ENCODE results near the gene ERC2.
"Not testable (repeated sequence)": the region's sequence is repeated elsewhere in the genome, so short reads cannot be mapped to it uniquely, and the experiment has no call there.

The ERC2 gene

DNA sequence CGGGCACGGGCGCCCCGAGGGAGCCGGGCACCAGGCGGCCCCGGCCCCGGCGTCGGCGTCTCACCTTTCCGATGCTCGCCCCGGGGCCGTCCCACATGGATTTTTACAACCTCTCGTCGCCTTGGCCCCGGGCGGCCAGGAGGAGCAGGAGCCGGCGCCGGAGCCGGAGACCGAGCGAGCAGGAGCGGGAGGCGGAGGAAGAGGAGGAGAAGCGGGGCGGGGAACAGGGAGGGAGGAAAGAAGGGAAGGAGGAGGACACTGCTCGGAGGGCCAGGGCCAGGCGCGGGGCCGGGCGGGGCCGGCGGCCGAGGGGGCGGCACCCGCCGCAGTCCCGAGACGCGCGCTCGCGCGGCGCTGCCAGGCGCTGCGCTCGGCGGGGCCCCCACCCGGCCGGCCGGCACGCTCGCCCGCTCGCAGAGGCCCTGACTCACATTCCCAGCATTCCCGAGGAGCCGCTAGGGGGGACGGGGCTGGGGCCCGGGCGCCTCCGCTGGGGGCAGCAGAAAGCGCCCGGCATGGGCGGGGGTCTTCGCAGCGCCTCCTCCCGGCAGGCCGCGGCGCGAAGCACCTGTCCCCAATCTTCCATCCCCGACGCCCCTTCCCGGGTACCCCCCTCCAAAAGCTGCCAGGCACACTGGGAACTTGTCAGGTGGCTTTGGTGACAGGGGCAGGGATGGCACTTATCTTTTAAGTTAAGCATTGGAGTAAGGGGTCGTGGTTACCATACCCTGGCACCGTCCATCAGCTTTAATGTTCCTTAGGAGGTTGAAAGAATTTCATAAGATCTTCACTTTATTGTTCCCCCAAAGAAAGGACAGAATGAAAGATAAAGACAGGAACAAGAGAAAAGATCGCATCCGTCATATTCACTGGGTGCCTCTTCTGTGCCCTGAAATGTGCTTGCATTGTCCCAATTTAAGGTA is at the start of gene ERC2:
TSS of gene ERC2 (minus strand) at position 284 of the 923 bp plus-strand sequence.
- FAIRE-seq: no peak

DNA sequence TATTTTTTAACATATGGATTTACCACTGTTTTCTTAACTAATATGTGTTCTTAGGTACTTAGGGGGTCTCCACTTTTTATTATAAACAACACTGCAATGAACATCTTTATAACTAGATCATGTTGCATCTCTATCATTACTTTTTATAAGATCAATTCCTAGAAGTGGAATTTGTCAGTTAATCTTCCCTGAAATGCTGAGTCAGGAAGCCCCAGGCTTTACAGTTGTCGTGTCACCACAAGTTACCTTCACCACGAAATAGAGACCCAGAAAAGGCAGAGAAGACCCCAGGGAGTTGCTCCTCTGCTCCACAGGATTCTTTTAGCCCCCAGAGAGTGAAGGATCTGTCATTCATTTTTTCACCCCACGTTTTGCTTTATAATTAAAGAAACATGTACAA is 34.5 kb upstream of the ERC2 start:
- no peak for FAIRE-seq

DNA sequence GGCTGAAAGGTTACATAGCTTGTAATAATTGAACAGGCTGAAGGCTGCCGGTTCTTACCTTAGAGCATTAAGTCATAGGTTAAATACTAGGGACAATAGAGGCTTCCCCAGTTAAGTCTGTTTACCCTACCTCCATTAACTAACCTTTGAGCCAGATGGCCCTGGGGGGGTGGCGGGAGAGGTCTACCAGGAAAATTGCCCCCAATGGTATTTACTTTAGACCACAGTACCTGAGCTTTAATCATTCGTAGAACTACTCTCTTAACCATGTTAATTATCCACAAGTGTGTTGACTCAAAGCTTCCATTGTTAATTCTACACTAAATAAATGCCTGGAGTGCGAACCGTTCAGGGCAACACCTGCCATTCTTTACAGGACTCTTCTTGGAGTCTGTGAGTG is 28.1 kb upstream of the ERC2 start:
- FAIRE-seq: not testable (repeated sequence)

DNA sequence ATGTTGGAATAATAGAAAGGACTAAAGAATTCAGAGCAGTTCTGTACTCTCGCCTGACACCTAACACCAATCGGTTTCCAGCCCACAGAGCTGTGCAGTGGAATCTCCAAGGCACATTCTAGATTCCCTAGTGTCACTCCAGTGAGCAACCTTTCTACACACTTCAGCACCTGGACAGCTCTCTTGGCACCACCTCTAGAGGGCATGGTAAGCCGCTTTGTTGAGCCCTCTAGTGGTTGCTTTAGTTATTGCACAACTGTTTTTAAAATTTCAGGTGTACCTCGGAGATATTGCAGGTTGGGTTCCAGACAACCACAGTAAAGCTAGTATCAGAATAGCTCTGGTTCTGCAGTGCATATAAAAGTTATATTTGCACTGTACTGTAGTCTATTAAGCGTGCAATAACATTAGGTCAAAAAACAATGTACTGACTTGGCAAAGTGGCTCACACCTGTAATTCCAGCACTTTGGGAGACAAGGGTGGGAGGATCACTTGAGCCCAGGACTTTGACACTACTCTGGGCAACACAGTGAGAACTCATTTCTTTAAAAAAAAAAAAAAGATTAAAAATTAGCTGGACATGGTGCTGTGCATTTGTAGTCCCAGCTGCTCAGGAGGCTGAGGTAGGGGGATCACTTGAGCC is 26.5 kb upstream of the ERC2 start:
- no peak for FAIRE-seq

DNA sequence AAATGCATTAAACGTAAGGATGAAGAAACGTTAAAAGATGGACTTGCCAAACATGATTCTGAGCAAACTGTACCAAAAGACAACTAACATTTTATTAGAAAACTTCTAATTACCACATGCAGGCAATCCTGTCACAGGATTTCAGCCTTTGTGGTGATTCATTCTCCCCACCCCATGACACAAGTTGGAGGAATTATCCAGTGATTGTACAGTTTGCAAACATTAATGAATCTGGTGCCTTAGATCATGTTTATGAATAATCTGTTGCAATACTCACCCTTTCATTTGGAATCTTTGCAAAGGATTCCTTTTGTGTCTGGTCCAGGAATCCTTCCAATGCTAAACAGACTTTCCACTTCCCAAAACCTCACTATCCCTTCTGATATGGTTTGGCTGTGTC is 23.3 kb upstream of the ERC2 start:
- FAIRE-seq: no peak

DNA sequence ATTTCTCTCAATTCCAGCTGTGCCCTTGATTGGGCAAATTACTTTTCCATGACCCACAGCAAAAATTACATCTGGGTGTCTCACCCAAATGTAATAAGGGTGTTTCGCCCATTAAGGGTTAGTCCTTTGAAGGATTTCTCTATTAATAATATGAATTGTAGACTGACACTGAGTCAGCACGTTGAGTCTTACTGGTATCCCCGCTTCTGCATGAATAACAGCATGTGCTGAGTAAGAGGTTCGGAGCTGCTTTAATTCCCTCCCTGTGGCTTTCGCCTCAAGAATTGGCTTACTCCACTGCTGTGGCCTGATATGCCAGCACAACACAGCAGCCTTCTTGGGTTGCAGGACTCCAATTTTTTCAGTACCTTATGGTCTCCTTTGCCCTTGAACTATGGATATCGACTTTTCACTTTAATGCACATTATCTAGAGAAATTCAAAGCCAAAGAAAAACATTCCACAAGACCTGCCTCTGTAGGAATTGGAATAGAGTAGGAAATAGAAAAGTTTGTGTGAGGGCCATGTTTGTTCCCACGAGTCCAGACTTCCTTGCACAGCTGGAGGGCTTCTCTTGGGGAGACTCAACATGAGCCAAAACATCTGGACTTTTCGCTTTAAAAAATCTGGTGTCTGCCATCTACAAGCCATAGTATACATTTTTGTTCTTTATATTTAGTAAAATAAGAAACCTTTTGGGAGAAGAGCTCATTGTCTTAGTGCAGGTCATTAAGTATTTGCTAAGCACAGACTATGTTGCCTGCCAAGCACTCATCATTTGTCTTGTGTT is 20.7 kb upstream of the ERC2 start:
- no peak for FAIRE-seq

DNA sequence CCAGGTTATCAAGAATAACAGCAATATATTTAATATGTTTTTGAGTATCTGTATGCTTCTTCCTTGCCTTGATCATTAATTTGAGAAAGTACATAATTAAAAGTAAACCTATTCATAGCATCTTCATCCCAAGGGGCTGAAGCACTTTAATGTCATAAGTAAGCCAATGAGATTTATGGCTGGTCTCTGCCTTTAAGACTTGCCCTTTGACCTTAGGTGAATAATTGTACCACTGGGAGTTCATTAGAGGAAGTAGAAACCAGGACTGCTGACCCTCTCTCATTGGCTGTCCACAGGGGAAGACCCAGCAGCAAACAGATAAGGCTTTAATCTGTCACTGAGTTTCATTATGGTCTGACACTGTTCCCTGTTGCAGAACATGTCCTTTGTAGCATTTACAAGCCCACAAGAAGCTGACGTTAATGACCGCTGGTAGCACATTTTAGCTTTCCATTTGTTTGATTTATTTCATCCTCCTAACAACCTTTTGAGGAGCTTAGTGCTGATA is 16.3 kb upstream of the ERC2 start:
- FAIRE-seq: no peak

DNA sequence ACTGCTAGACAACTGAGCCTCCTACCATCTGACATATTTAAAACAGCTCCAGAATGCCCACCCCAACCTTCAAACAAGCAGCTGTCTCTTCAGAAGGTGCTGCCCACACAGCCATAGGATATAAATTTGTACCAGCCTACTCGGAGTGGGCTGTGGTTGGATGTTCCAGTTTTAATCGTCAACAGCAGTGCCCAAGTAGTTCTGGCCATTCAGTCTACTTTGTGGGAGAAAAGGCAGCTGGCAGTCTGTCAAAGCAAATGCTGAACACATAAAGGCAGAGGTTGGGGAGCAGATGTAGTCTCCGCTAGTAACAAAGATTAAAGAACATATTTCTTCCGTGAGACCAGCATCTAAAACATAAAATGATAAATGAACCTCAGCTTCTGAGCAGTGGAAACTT is 15.9 kb upstream of the ERC2 start:
- no peak for FAIRE-seq

DNA sequence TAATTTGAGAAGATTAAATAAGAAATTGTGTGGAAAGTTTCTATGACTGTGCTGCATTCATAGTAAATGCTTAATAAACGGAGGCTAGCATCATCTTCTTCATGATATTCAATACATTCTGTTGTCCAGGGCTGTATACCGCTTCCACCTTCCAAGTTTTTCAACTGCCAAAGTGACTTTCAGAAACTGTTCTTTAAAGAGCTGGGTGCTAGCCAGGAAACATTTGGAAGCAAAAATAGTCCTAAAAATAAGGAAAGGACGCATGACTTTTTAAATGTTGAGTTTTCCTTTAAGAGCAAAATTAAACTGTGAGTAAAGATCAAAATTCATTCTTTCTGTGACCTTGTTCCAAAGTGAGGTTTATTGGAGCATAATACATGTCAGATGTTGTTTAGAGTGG is 9.4 kb upstream of the ERC2 start:
- FAIRE-seq: no peak

DNA sequence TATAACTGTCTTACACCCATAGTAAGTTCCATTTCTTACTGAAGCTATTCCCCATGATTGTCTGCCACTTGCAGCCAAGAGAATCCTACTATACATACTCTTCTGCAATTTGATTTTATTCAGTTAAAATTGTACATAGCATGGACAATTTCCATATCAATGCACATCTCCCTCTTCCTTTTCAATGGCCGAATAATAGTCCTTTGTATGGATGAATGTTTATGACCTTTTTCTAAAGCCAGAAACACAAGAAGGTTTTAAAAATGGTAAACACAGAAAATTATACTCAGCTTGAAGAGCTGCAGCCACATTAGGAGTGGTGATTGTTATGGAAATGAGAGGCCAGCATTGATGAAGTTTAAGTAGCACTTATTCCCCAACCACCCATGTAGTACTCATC is 8.5 kb upstream of the ERC2 start:
- no peak for FAIRE-seq

DNA sequence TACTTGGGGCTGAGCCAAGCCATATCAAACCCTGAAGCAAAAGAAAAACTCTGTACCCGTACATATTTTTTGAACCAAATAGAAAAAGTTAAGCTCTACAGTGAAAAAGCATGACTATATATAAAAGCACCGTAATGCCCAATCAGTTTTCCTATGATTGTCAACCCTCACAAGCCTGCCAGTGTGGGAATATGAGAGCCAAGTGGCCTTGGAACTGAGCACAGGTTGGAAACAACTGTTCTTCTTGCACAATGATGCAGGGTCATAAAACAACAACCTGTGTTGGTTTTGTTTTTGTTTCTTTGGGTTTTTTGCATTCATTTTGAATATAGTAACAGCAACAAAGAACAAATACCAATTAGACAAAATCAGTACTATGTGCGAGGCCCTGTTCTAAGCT is 3.5 kb upstream of the ERC2 start:
- FAIRE-seq: no peak

DNA sequence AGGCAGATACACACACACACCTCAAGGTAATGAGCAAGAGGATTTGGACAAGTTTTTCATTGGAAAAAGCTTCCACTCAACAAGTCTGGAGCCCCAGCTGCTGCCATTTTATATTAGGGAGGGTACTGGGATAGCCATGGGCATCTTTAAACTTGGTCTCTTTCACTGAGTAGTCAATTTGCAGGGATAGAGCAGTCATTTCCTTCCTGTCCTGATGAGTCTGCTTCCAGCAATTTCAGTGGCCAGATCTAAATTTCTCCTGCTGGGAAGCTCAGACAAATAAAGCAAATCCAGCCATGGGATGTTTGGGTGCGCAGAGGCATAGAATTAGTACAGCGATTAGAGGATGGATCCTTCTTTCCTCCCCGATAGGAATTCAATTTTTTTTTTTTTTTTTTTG is 874 bp upstream of the ERC2 start:
- no peak for FAIRE-seq

DNA sequence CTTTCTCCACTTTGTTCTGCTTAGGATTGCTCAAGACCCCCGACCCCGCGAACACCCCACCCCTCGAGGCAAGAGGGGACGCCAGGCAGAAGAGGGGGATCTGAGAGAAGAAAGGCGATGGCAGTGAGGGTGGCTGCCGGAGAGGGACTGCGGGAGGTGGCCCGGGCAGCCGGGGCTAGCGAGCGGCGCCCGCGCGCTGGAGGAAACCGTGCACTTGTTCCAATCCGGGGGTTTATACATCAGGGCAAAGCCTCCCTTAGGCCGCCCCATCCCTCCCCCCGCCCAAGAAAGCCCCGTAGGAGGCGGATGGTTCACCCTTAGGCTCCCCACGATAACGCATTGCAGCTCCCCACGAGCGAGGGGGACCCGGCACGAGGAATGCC is 475 bp downstream of the ERC2 start:
- no peak for FAIRE-seq

DNA sequence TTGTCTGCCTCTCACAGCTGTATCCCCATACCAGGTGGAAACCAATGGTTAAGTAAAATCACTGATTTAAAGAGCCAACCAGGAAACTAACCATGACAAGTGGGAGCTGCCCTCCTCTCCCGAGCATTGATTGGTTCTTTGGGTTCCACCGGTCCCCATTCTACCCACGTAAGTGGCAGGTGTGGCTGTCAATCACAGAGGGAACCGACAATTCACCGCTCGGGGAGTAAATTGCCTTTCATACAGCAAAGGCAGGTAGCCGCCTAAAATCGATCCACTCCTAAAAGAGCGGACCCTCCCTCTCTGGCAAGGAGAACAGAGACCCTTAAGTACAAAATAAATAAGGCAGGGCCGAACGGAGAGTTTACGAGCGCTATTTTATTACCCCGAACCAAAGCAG is 1.2 kb downstream of the ERC2 start:
- FAIRE-seq: no peak

DNA sequence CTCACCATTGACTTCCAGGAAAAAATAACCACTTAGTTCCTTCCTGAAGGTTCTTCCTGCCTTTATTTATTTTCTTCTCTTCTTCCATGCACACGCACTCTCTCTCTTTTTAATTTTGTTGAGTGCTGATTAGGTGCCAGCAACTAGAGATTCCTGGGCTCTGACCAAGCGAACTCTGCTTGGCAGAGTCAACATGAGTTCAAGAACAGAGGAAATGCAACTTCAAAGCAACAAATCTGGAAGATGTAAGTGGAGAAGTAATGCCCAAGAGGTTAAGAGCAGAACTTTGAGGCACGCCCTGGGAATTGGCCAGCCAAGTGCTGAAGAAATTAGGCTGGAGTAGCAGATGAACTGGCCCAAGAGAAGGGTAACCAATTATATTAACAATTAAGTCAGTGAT is 8.5 kb downstream of the ERC2 start:
- no peak for FAIRE-seq

DNA sequence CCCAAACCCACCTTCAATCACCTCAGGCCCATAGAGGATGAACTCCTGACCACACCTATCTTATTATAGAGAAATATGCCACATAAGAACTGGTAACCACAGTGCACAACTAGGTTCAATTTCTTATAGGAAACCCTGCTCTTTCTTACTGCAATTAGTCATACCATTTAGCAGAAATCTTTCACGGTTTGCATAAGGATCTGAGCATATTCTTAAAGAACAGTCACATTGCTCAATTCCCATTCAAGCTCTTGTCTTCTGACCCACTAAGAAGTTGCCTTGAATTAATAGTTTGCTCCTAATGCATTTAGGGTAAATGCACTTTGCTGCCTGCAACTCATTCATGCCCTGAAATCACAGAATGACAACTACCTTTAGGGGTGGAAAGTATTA is 9.2 kb downstream of the ERC2 start:
- no peak for FAIRE-seq

DNA sequence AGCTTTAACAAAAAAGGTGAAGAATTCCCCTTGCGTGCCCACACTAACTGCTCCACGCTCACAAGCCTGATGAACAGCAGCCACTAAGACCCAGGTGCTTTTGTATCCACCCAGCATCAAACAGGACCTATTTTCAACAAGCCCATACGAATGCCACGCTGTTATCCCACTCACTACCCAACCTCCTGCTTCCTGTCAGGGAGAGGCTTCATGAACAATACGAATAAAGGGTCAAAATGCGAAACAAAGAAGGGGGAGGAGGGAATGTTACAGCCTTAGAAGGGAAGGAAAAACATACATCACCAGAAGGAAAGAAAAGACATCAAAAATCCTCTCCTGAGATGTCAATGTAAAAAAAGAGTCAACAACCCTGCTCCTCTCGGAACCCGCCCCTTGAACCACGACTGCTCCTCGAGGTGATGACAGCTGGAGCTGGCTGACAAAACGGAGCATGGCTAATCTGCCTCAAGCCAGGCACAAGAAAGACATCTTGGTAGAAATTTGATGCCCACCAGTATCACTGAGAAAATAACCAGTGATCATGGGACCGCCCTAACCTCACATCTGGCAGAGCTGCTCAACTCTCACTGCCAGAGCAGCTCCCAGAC is 9.7 kb downstream of the ERC2 start:
- FAIRE-seq: no peak

DNA sequence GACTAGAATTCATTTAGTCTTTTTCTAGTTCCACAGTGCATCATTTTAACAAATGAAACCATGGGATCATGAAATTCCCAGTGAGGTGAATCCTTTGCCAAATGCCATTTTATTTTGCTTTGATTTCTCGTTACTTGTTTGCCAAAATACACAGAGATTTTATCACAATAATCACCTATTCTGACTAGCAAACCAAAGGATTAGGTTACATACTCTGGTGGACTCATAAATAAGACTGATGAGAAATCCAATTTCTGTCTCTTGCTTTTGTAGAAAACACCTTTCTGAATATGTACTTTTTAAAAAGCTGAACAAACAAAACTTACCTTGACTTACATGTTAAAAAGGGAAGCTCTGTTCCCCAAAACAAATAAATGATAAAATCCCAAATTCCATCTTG is 12.2 kb downstream of the ERC2 start:
- no peak for FAIRE-seq

DNA sequence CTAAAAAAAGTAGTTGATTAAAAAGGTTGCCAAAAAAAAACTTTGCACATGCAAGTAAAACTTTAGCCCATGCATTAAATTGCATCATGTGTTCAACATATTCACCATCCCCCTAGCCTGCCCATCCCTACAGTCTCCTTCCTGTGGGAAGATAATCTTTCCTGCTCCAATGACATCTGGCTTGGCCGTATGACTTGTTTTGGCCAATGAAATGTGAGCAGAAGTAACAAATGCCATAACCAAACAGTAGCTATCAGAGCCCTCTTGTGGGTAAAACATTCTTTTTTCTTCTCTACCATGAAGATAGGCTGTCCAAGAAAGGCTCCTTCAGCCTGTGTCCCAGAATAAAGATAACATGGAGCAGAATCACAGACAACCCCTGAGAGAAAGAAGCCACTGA is 15.3 kb downstream of the ERC2 start:
- FAIRE-seq: no peak

DNA sequence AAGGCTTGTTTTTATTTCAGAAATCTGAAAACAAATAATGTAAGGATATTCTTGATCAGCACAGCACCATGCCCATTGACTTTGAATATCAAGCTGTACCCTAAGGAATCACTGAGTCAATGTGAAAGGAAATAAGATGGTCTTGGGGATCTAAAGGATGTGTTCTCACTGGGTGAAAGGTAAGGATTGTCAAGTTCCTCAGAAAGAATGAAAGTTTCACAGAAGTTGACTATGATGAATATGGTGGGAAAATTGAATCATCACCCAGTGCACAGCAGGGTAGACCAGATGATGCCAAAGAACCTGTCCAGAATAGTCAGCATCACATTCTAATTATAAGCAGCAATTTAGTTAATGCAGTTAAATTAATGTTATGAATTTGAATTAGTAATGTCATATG is 16.2 kb downstream of the ERC2 start:
- FAIRE-seq: no peak

DNA sequence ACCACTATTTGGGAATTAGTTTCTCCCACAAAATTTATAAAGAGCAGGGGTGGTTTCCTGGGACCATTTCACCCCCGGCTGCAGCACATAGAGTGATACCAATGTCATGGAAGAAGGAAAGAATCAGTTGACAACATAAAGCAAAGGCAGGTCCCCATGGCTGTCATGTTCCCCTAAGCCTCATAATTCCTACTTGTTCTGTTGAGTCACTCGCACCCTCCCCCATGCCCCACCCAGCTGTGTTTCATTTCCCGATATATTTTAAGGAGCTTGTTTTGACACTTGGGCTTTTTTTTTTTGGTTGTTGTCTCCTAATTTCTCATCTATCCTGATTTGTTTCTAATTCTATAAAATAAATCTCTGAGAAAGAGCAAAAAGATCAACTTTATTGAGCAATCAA is 24.9 kb downstream of the ERC2 start:
- no peak for FAIRE-seq

DNA sequence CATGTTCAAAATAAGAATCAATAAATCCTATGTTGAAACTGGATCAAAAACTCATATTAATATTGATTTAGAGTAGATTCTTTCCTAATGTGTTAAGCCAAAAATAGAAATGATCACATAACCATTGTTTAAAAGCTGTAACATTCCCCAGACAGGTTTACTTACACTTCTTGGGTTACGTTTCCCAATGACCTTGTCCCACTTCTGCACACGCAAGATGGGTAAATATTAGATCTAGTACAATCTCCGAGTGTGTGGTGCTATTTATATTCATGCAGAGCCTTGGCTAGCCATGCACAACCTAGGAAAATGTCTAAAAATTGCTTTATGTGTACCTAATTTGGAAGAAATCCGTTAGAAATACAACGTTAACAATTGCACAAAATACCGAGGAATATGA is 39.6 kb downstream of the ERC2 start:
- no peak for FAIRE-seq

DNA sequence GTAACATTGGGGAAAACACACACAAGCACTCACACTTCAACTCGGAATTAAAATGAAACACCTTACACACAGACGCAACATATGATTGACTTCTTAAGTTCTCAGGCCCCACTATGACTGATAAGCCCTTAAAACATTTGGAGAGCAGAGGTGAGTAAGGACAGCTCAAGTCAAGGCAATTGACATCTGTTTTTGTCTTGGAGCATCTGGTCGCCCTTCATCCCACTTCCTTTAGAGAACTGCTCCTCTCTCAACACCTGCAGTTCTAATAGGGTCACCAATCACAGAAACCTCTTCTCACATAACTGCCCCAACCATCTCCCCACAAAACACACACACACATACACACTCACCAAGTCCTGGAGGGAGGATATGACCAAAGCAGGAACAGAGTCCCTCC is 43.4 kb downstream of the ERC2 start:
- FAIRE-seq: no peak

Data from A204.1 (cell line).